Measurements from ENCODE around the gene ZFYVE1. TPM values are rescaled to one million over a fixed set of nuclear protein-coding genes. Genes with fewer than 3 reads are reported as not detected.
A peak's percentile ranks its signal among the peaks of the same experiment; 100 is the strongest.

ZFYVE1 gene
- total RNA-seq, 1 experiment from 2014 or later = 13.0 TPM

DNA sequence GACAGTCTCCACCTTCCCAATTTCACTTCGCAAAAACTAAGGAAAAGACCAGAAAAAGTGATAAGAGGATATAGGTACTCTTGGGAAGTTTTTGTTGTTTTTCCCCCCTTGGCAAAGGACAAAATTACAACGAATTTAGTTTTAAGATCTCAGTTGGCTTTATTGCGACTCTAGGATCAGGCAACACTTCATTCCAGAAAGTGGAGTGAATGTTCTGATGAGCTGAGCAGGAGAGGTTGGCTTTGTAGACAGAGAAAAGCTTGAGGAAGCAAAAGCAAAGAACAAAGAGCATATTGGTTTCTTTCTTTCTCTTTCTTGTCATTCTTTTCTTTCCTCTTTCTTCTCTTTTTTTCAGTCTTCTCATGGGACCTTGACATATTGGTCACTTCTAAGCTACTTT, 640 bp upstream of the ZFYVE1 start:
- Histone ChIP-seq H3K36me3 (ENCODE audit: low read depth, low read length) (peaks cover 8% of the 10 kb centered on the region; the same call in 1 of the 2 replicates), H2AFZ (ENCODE audit: low read length) (peak overlapping the region; percentile 92), H3K9ac (ENCODE audit: low read length) (peak overlapping the region; percentile 35), H3K4me2 (ENCODE audit: low read length) (peak overlapping the region; percentile 87), H3K27me3 (ENCODE audit: low read length) (no peaks in the 10 kb centered on the region), H3K9me3 (ENCODE audit: low read length) (no peaks in the 10 kb centered on the region), H3K27ac (ENCODE audit: low read length) (no peak overlapping the region), H3K4me1 (ENCODE audit: insufficient read depth, low read length) (peaks cover 18% of the 10 kb centered on the region), H3K79me2 (ENCODE audit: low read length) (peaks cover 13% of the 10 kb centered on the region), H4K20me1 (ENCODE audit: low read length) (no peaks in the 10 kb centered on the region), H3K4me3 (ENCODE audit: low read length) (peak overlapping the region; percentile 81), H3K9me2 (replicated peaks; ENCODE audit: low read length) (no peaks in the 10 kb centered on the region), H3F3A (ENCODE audit: low read length, unreplicated experiment) (no peaks in the 10 kb centered on the region)
- TSS peak; percentile 94 for BruUV-seq (replicated peaks)
- DNase-seq = no peak
- no peak for ATAC-seq
- no peak for TF ChIP-seq EZH2 (IDR thresholded peaks at IDR 0.05; ENCODE audit: low read length, unreplicated experiment)
- TF ChIP-seq, protein P1, sequence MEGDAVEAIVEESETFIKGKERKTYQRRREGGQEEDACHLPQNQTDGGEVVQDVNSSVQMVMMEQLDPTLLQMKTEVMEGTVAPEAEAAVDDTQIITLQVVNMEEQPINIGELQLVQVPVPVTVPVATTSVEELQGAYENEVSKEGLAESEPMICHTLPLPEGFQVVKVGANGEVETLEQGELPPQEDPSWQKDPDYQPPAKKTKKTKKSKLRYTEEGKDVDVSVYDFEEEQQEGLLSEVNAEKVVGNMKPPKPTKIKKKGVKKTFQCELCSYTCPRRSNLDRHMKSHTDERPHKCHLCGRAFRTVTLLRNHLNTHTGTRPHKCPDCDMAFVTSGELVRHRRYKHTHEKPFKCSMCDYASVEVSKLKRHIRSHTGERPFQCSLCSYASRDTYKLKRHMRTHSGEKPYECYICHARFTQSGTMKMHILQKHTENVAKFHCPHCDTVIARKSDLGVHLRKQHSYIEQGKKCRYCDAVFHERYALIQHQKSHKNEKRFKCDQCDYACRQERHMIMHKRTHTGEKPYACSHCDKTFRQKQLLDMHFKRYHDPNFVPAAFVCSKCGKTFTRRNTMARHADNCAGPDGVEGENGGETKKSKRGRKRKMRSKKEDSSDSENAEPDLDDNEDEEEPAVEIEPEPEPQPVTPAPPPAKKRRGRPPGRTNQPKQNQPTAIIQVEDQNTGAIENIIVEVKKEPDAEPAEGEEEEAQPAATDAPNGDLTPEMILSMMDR (conservative IDR thresholded peaks at IDR 0.05; ENCODE audit: low read depth, low read length) = no peak
- ChIA-PET CTCF (interaction anchor here (0.9 to 1.0 kb wide), 4 partner anchors 27 to 79 kb away, joined by 3 to 11 read pairs (median 6); partner anchors contain the start of gene RBM25), POLR2A (ENCODE audit: unreplicated experiment) (interaction anchor here (0.5 to 1.7 kb wide), 3 partner anchors 31 to 197 kb away, joined by 3 to 30 read pairs (median 13); partner anchors contain the start of gene RBM25)
- intact Hi-C loops (cut with micrococcal nuclease) = loop anchor here (1.0 to 5.0 kb wide), 4 partner anchors 31 to 101 kb away; partner anchors contain the start of genes DCAF4 and RBM25

DNA sequence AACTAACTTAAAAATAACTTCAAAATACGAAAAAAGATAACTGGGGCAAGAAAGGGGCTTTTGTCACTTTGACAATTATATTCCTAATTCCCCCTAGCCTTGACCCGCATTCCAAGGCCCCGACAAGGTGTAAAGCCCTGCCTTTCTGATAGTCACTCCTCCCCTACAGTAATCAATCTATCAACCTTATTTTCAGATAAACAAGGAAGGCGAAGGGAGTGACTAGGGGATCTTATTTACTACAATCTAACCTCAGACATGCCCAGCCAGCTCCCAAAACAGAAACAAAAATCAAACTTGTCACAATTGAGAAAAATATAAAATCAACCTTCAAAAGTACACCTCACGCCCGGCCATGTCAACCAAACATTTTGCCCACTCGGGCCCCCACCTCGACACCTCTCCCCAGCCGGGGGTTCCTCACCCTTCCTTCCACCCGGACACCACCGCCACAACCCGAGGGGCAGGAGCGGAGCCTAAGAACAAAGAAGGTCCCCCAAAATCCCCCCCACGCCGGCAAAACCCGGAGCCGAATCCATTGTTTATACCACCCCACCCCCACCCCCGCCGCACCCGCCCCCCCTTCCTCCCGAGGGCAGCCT, 562 bp downstream of the ZFYVE1 start:
- Histone ChIP-seq H3K4me3 (ENCODE audit: low read length) (peak overlapping the region; percentile 81), H3K4me2 (ENCODE audit: low read length) (peak overlapping the region; percentile 89), H2AFZ (ENCODE audit: low read length) (peak overlapping the region; percentile 92), H3F3A (ENCODE audit: low read length, unreplicated experiment) (no peaks in the 10 kb centered on the region), H3K4me1 (ENCODE audit: insufficient read depth, low read length) (peaks cover 18% of the 10 kb centered on the region), H3K36me3 (ENCODE audit: low read depth, low read length) (peaks cover 8% of the 10 kb centered on the region; the same call in 1 of the 2 replicates), H3K79me2 (ENCODE audit: low read length) (peaks cover 15% of the 10 kb centered on the region), H3K9me2 (replicated peaks; ENCODE audit: low read length) (no peaks in the 10 kb centered on the region), H4K20me1 (ENCODE audit: low read length) (no peaks in the 10 kb centered on the region), H3K27ac (ENCODE audit: low read length) (no peak overlapping the region), H3K27me3 (ENCODE audit: low read length) (no peaks in the 10 kb centered on the region), H3K9me3 (ENCODE audit: low read length) (no peaks in the 10 kb centered on the region), H3K9ac (ENCODE audit: low read length) (peak overlapping the region; percentile 68)
- DNase-seq = no peak
- ATAC-seq = no peak; the same call in 1 of the 2 replicates
- BruUV-seq (replicated peaks) = TSS peak; percentile 55
- intact Hi-C loops (cut with micrococcal nuclease) = loop anchor here (2.0 to 5.0 kb wide), 2 partner anchors 46 to 66 kb away; no protein-coding TSS in a partner anchor
- TF ChIP-seq EZH2 (IDR thresholded peaks at IDR 0.05; ENCODE audit: low read length, unreplicated experiment) = no peak
- TF ChIP-seq, protein P1 (conservative IDR thresholded peaks at IDR 0.05; ENCODE audit: low read depth, low read length) = no peak
- no peak for TF ChIP-seq EZH2phosphoT487 (IDR thresholded peaks at IDR 0.05; ENCODE audit: borderline replicate concordance, low read length)
- ChIA-PET CTCF (interaction anchor here (0.7 to 1.0 kb wide), 5 partner anchors 33 to 78 kb away, joined by 3 to 11 read pairs (median 3); partner anchors contain the start of gene RBM25), POLR2A (ENCODE audit: unreplicated experiment) (interaction anchor here (0.6 to 1.7 kb wide), 10 partner anchors 11 to 518 kb away, joined by 3 to 30 read pairs (median 4); partner anchors contain the start of genes PSEN1 and RBM25)
